NCI-H2227 treated with DMSO at 0.1 percent for 48 hours (cell line): ENCODE data around the gene FAM171A1.

Experiments
- DNase-seq: peaks from one replicate; lab custom pipeline; 2025; lab: John Stamatoyannopoulos, UW

The FAM171A1 gene

GRCh38 chr10:15168786-15169554 lies 202.1 kb downstream of the FAM171A1 start:
- DNase-seq = peak; percentile 68

GRCh38 chr10:15168291-15168785 lies 202.8 kb downstream of the FAM171A1 start, which contains the start of gene NMT2:
Gene NMT2 (minus strand): TSS chr10:15168693. CDS start chr10:15168612, 81 bp downstream.
- peak; percentile 68 for DNase-seq

GRCh38 chr10:15167411-15168290 lies 203.4 kb downstream of the FAM171A1 start:
- no peak for DNase-seq

- no peak for DNase-seq
These were observed 204.8 kb downstream of the FAM171A1 start for GRCh38 chr10:15166325-15166724.

- no peak for DNase-seq
These were observed 207.7 kb downstream of the FAM171A1 start for GRCh38 chr10:15163253-15163828.
